ENCODE measurements around the gene KCNN3.

Gene KCNN3

GRCh38 chr1:154906621-154907081 lies 36.6 kb upstream of the KCNN3 start:
- H3K4me1 Mint-ChIP-seq: no peaks in the 10 kb centered on the region
- no peak for DNase-seq
- TF ChIP-seq CTCF (IDR thresholded peaks at IDR 0.05): no peak
- H3K36me3 Mint-ChIP-seq (ENCODE audit: low read depth): peaks cover 5% of the 10 kb centered on the region
- H3K4me3 Mint-ChIP-seq: no peak overlapping the region
- H3K9me3 Mint-ChIP-seq: peaks cover 25% of the 10 kb centered on the region
- H3K27me3 Mint-ChIP-seq (ENCODE audit: low read depth, poor library complexity): peaks cover 7% of the 10 kb centered on the region
- no peak overlapping the region for H3K27ac Mint-ChIP-seq

- DNase-seq: no peak
- Mint-ChIP-seq H3K27me3 (ENCODE audit: low read depth, poor library complexity) (peaks cover 12% of the 10 kb centered on the region), H3K9me3 (peaks cover 16% of the 10 kb centered on the region), H3K4me1 (no peaks in the 10 kb centered on the region), H3K27ac (no peak overlapping the region), H3K36me3 (ENCODE audit: low read depth) (peaks cover 5% of the 10 kb centered on the region), H3K4me3 (no peak overlapping the region)
- no peak for TF ChIP-seq CTCF (IDR thresholded peaks at IDR 0.05)
These were observed 33.0 kb upstream of the KCNN3 start for GRCh38 chr1:154902938-154903566.

- Mint-ChIP-seq H3K4me3 (no peak overlapping the region), H3K9me3 (peaks cover 3% of the 10 kb centered on the region), H3K36me3 (ENCODE audit: low read depth) (no peaks in the 10 kb centered on the region), H3K27ac (no peak overlapping the region), H3K27me3 (ENCODE audit: low read depth, poor library complexity) (peaks cover 14% of the 10 kb centered on the region), H3K4me1 (no peaks in the 10 kb centered on the region)
- DNase-seq: no peak
- TF ChIP-seq CTCF (IDR thresholded peaks at IDR 0.05): no peak
These were observed 31.5 kb upstream of the KCNN3 start for GRCh38 chr1:154901591-154901990.

GRCh38 chr1:154899041-154899440 lies 29.0 kb upstream of the KCNN3 start:
- no peak for DNase-seq
- no peak overlapping the region for H3K27ac Mint-ChIP-seq
- TF ChIP-seq CTCF (IDR thresholded peaks at IDR 0.05): no peak
- H3K27me3 Mint-ChIP-seq (ENCODE audit: low read depth, poor library complexity): peaks cover 27% of the 10 kb centered on the region
- H3K9me3 Mint-ChIP-seq: no peaks in the 10 kb centered on the region
- H3K4me3 Mint-ChIP-seq: no peak overlapping the region
- H3K4me1 Mint-ChIP-seq: peaks cover 9% of the 10 kb centered on the region
- H3K36me3 Mint-ChIP-seq (ENCODE audit: low read depth): no peaks in the 10 kb centered on the region

- no peak for DNase-seq
- Mint-ChIP-seq H3K9me3 (peaks cover 4% of the 10 kb centered on the region), H3K4me1 (peaks cover 9% of the 10 kb centered on the region), H3K36me3 (ENCODE audit: low read depth) (no peaks in the 10 kb centered on the region), H3K27ac (no peak overlapping the region), H3K4me3 (no peak overlapping the region), H3K27me3 (ENCODE audit: low read depth, poor library complexity) (peaks cover 24% of the 10 kb centered on the region)
- no peak for TF ChIP-seq CTCF (IDR thresholded peaks at IDR 0.05)
These were observed 26.7 kb upstream of the KCNN3 start for GRCh38 chr1:154896771-154897286.

- Mint-ChIP-seq H3K36me3 (ENCODE audit: low read depth) (no peaks in the 10 kb centered on the region), H3K27ac (no peak overlapping the region), H3K4me3 (no peak overlapping the region), H3K9me3 (peaks cover 4% of the 10 kb centered on the region), H3K27me3 (ENCODE audit: low read depth, poor library complexity) (peaks cover 24% of the 10 kb centered on the region), H3K4me1 (peaks cover 9% of the 10 kb centered on the region)
- TF ChIP-seq CTCF (IDR thresholded peaks at IDR 0.05): no peak
- DNase-seq: no peak
These were observed 25.7 kb upstream of the KCNN3 start for GRCh38 chr1:154895798-154896197.
